Measurements from ENCODE around the gene RTL9. TPM values are rescaled to one million over a fixed set of nuclear protein-coding genes. Genes with fewer than 3 reads are reported as not detected.

The RTL9 gene
- total and polyA plus RNA-seq, 2 donors (not counting 3 experiments of a cell fraction or from before 2014, with no cell fraction given) = not detected

DNA sequence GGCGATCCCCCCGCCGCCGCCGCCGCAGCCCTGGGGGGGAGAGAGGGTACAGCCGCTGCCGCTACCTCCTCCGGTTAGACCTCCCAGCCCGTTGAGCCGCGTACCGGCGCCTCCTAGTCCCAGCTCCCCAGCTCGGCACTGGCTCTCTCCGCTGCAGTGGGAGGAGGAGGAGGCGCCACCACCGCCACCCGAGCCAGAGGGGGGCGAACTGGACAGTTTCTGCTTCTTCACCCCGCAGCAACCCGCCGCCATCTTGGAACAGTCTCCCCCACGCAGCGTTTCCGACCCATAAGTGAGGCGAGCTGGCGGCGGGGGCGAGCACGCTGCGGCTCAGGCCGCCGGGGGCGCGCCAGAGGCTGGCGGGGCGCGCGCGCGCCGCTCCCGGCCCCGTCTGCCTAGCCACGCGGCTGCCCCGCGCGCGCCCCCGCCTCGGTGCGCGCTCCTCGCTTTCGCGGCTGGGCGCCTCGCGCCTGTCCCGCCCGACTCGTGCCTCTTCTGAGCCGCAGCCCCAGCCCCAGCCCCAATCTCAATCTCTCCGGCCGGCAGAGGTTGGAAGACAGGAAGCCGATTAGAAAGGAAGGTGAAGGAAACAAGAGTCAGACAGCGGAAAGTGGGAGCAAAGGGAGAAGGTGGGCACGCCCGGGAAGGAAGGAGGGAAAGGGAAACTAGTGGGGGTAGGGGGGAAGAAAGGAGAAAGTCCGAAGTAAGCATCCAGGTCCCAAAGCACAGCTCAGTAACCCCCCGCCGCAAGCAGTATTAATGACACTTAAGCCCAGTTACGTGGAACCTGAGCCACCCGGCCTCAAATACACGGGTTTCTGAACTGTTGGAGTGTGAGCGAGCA lies 40.6 kb upstream of the RTL9 start, which contains the start of gene AMMECR1:
Gene AMMECR1 (minus strand): TSS at position 266 of the 844 bp plus-strand sequence. CDS start 14 bp downstream, at position 252.
- no peaks in the 10 kb centered on the region for H3K9me3 ChIP-seq (replicated peaks; ENCODE audit: control insufficient read depth, insufficient read depth, low read length)
- DNase-seq (ENCODE audit: low read depth, low spot score) (peak; percentile 71), FAIRE-seq (no peak)
- no peaks in the 10 kb centered on the region for H3K9me1 ChIP-seq (replicated peaks; ENCODE audit: control insufficient read depth, extremely low read depth, insufficient read depth, low read length)
- no peaks in the 10 kb centered on the region for H3K27me3 ChIP-seq (ENCODE audit: control insufficient read depth in 2 of 2, insufficient read depth in 2 of 2, low read length in 2 of 2)
- H3K9ac ChIP-seq (replicated peaks; ENCODE audit: extremely low read depth, insufficient read depth, low read length) = peak within 1 kb of the TSS; percentile 86
- dilution Hi-C loops (cut with MboI; ENCODE audit: extremely low pct_ligation_motif_present, low sequenced_read_pairs) = no loop called here
- BruUV-seq (replicated peaks) = no TSS peak
- H3K79me2 ChIP-seq (ENCODE audit: control insufficient read depth, insufficient read depth, low read length) = peaks cover 26% of the 10 kb centered on the region
- H3K4me1 ChIP-seq (ENCODE audit: control insufficient read depth, extremely low read depth, insufficient read depth, low read length) = peaks cover 9% of the 10 kb centered on the region
- ChIA-PET POLR2A (no interaction called here), CTCF (interaction anchor here (0.6 to 2.6 kb wide), 10 partner anchors 40 to 172 kb away, joined by 3 to 10 read pairs (median 3); no protein-coding TSS in a partner anchor)
- H3K36me3 ChIP-seq (ENCODE audit: control insufficient read depth in 2 of 2, extremely low read depth in 1 of 2, insufficient read depth in 2 of 2, low read length in 2 of 2) = no peaks in the 10 kb centered on the region
- TF ChIP-seq POLR2AphosphoS5 (IDR thresholded peaks at IDR 0.05; ENCODE audit: insufficient read depth, low read depth, low read length) = peak; percentile 12
- TF ChIP-seq, protein P1, sequence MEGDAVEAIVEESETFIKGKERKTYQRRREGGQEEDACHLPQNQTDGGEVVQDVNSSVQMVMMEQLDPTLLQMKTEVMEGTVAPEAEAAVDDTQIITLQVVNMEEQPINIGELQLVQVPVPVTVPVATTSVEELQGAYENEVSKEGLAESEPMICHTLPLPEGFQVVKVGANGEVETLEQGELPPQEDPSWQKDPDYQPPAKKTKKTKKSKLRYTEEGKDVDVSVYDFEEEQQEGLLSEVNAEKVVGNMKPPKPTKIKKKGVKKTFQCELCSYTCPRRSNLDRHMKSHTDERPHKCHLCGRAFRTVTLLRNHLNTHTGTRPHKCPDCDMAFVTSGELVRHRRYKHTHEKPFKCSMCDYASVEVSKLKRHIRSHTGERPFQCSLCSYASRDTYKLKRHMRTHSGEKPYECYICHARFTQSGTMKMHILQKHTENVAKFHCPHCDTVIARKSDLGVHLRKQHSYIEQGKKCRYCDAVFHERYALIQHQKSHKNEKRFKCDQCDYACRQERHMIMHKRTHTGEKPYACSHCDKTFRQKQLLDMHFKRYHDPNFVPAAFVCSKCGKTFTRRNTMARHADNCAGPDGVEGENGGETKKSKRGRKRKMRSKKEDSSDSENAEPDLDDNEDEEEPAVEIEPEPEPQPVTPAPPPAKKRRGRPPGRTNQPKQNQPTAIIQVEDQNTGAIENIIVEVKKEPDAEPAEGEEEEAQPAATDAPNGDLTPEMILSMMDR (IDR thresholded peaks at IDR 0.05; ENCODE audit: extremely low read depth in 1 of 2, insufficient read depth in 1 of 2, low read depth in 1 of 2, low read length in 2 of 2) = no peak
- no peak for TF ChIP-seq FOS (IDR thresholded peaks at IDR 0.05; ENCODE audit: borderline replicate concordance, insufficient read depth, low read length)
- no peak for TF ChIP-seq EZH2 (IDR thresholded peaks at IDR 0.05; ENCODE audit: borderline replicate concordance, low read depth, low read length, severe bottlenecking)
- H4K20me1 ChIP-seq (replicated peaks; ENCODE audit: control insufficient read depth, extremely low read depth, insufficient read depth, low read length) = no peaks in the 10 kb centered on the region
- peak within 1 kb of the TSS; percentile 95 for H2AFZ ChIP-seq (ENCODE audit: low read depth, low read length)
- intact Hi-C loops (cut with micrococcal nuclease) = loop anchor here (2.0 to 5.0 kb wide), 5 partner anchors 91 to 585 kb away; partner anchors contain the start of gene ACSL4
- peak within 1 kb of the TSS; percentile 90 for H3K4me2 ChIP-seq (ENCODE audit: insufficient read depth, low read length)
- H3K4me3 ChIP-seq (replicated peaks in 1 of 3; ENCODE audit: insufficient read depth in 1 of 3, low read depth in 1 of 3, low read length in 3 of 3) = peak within 1 kb of the TSS; percentile 89
- peak within 1 kb of the TSS; percentile 53 for H3K27ac ChIP-seq (ENCODE audit: insufficient read depth, low read depth, low read length)
